ENCODE measurements around the gene CALB2.

CALB2 gene

DNA sequence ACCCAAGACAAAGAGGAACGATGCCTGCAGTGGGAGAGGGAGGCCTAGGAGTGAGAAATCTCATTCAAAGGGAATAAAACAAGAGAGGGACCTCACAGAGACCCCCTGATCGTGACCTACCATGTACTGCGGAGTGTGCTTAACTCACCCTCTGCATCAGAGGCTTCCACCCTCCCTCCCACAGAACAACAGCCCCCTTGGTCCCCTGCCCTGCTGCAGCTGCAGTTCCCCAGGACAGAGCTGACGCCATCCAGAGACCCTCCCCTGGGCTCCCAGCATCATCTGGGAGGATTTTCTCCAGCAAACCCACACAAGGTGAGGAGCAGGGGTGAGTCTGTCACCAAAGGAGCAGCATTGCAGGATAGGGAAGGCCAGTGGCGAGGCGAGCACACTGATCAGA, 43.5 kb downstream of the CALB2 start:
- DNase-seq (ENCODE audit: insufficient read length) (no peak), FAIRE-seq (no peak)
- TF ChIP-seq POLR2A (IDR thresholded peaks at IDR 0.05; ENCODE audit: low read depth, low read length) (no peak), POLR2AphosphoS5 (IDR thresholded peaks at IDR 0.05; ENCODE audit: low read depth, low read length) (no peak), TAF1 (IDR thresholded peaks at IDR 0.05; ENCODE audit: borderline replicate concordance, low read depth, low read length) (no peak)

- FAIRE-seq: no peak
- no peak for TF ChIP-seq TAF1 (IDR thresholded peaks at IDR 0.05; ENCODE audit: borderline replicate concordance, low read depth, low read length)
- TF ChIP-seq POLR2A (IDR thresholded peaks at IDR 0.05; ENCODE audit: low read depth, low read length): no peak
- no peak for TF ChIP-seq POLR2AphosphoS5 (IDR thresholded peaks at IDR 0.05; ENCODE audit: low read depth, low read length)
- no peak for DNase-seq (ENCODE audit: insufficient read length)
Measured at GRCh38 chr16:71402674-71403073, 44.2 kb downstream of the CALB2 start.

GRCh38 chr16:71404364-71404763, 45.8 kb downstream of the CALB2 start:
- no peak for FAIRE-seq
- TF ChIP-seq POLR2AphosphoS5 (IDR thresholded peaks at IDR 0.05; ENCODE audit: low read depth, low read length) (no peak), TAF1 (IDR thresholded peaks at IDR 0.05; ENCODE audit: borderline replicate concordance, low read depth, low read length) (no peak), POLR2A (IDR thresholded peaks at IDR 0.05; ENCODE audit: low read depth, low read length) (no peak)
- DNase-seq (ENCODE audit: insufficient read length): no peak

DNA sequence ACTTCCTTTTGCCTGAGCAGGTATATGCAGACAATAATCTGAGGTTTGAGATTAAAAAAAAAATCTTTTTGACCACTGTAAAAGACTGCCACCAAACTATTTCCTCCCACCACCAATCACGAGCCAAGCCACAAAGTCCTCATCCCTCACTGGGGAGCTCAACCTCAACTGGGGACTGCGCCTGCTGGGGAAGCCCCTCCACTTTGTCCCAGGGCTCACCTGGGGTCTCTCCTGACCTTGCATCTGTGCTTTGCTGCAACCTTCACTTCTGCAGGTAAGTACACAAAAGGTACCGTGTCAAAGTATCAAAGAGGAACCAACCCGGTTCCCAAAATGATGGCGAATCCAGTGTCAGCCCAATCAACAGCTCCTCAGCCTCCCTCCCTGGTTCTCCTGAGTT, 47.8 kb downstream of the CALB2 start:
- FAIRE-seq (no peak), DNase-seq (ENCODE audit: insufficient read length) (no peak)
- TF ChIP-seq TAF1 (IDR thresholded peaks at IDR 0.05; ENCODE audit: borderline replicate concordance, low read depth, low read length) (no peak), POLR2A (IDR thresholded peaks at IDR 0.05; ENCODE audit: low read depth, low read length) (no peak), POLR2AphosphoS5 (IDR thresholded peaks at IDR 0.05; ENCODE audit: low read depth, low read length) (no peak)

DNA sequence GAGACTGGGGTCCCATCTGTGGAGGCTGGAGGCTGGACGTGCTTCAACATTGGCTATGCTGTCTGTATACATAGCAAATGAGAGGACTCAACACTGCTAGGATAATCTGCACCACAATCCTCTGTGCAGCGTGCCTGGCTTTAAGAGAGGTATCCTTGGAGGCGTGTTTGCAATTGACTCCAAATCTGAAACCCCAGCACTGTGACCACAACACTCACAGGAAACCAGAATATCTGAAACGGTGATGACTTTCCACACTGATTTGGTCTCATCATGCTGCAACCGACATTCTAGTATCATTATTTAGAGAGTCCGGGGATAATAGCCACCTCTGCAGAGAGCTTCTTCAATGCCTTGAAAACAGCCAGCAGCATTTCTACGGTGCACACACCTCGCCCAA, 48.2 kb downstream of the CALB2 start:
- no peak for DNase-seq (ENCODE audit: insufficient read length)
- no peak for TF ChIP-seq POLR2AphosphoS5 (IDR thresholded peaks at IDR 0.05; ENCODE audit: low read depth, low read length)
- TF ChIP-seq TAF1 (IDR thresholded peaks at IDR 0.05; ENCODE audit: borderline replicate concordance, low read depth, low read length): no peak
- no peak for TF ChIP-seq POLR2A (IDR thresholded peaks at IDR 0.05; ENCODE audit: low read depth, low read length)
- FAIRE-seq: no peak

DNA sequence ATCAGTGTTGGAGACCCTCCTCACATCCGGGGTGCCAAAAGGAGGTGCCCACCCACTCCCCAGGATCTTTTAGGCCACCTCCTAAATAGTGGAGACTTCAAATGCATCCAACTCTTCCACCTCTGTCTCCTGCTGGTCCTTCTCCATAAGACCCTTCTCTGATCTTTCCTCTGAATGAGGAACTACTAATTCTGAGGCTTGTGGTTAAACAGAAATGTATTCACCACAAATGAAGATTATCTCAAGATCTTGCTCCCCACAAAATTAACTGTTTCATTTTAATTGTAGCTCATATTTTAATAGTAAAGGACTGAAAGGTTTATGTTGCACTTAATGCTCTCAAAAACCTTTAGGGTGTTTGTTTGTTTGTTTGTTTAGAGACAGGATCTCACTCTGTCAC, 49.2 kb downstream of the CALB2 start:
- FAIRE-seq: no peak
- no peak for TF ChIP-seq POLR2A (IDR thresholded peaks at IDR 0.05; ENCODE audit: low read depth, low read length)
- TF ChIP-seq POLR2AphosphoS5 (IDR thresholded peaks at IDR 0.05; ENCODE audit: low read depth, low read length): no peak
- no peak for TF ChIP-seq TAF1 (IDR thresholded peaks at IDR 0.05; ENCODE audit: borderline replicate concordance, low read depth, low read length)
- no peak for DNase-seq (ENCODE audit: insufficient read length)

DNA sequence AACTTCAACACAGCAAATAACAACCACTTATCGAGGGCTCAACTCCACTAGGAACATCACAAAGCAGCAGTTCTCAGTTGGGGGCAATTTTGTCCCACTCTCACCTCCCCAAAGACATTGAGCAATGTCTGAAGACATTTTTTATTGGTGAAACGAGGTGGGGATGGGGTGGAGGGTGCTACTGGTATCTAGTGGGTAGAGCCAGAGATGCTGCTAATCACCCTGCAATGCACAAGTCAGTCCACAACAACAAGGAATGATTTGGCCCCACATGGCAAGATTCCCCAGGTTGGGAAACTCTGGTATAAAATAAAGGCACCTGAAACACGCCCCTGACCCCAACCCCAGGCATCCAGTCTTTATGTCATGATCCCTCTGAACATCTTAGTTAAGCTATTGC, 50.0 kb downstream of the CALB2 start:
- FAIRE-seq (no peak), DNase-seq (ENCODE audit: insufficient read length) (no peak)
- TF ChIP-seq TAF1 (IDR thresholded peaks at IDR 0.05; ENCODE audit: borderline replicate concordance, low read depth, low read length) (no peak), POLR2A (IDR thresholded peaks at IDR 0.05; ENCODE audit: low read depth, low read length) (no peak), POLR2AphosphoS5 (IDR thresholded peaks at IDR 0.05; ENCODE audit: low read depth, low read length) (no peak)

- TF ChIP-seq POLR2A (IDR thresholded peaks at IDR 0.05; ENCODE audit: low read depth, low read length) (no peak), TAF1 (IDR thresholded peaks at IDR 0.05; ENCODE audit: borderline replicate concordance, low read depth, low read length) (no peak), POLR2AphosphoS5 (IDR thresholded peaks at IDR 0.05; ENCODE audit: low read depth, low read length) (no peak)
- DNase-seq (ENCODE audit: insufficient read length) (no peak), FAIRE-seq (no peak)
Measured at GRCh38 chr16:71409011-71409775, 50.7 kb downstream of the CALB2 start.

DNA sequence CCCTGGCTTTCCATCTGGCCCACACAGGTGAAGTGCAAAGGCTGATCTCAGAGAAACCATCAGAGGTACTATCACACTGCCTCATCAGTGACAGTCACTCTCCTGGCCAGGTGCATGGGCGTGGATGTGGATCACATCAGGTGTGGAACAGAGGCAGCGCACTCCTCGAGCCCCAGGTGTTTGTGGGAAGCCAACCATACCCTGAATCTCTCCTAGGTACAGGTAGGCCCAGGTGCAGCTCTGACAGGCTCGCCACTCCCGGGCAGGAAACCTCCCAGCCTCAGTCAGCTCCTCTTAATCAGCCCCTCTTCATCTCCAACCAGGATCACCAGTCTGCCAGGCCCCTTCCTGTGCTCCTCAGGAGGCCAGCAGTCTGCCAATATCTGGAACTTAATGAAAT, 51.6 kb downstream of the CALB2 start:
- DNase-seq (ENCODE audit: insufficient read length) (no peak), FAIRE-seq (no peak)

DNA sequence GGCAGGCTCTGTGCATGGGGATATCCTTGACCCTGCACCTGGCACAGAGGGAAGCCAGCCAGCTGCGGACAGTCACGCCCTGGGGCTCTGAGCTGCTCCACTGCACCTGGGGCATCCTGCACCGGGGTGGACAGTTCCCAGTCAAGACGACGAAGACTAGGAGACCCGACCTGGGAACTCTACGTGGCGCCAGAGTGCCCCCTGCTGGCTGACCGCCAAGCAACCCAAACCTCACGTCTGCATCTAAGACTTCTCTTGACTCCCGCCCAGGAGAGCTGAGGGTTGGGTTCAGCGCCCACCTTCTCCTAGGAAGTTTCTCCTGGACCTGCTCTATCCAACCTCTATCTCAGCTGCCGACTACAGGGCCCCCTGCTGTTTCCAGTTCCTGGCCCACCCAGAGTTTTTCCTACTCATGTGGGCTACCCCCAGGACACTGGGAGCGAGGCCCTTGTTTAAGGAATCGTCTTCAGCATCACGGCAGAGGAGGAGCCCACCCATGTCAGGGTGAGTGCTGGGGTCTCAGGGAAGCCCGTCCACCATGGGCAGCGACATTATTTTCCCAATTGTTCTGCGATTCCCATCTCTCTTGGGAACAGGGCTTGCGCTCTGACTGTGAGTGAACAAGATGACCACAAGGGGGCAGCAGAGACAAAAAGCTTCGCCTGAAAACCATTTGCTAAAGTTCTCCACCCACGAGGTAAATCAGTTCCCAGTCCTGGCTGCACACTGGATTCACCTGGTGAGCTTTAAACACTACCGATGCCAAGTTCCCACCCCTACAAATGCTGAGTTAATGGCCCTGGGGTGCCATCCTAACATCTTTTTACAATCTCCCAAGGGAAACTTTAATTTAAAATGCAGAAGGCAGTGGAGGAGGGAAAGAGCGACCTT, 54.0 kb downstream of the CALB2 start:
- peak; percentile 54 for DNase-seq (ENCODE audit: insufficient read length)
- no peak for TF ChIP-seq POLR2AphosphoS5 (IDR thresholded peaks at IDR 0.05; ENCODE audit: low read depth, low read length)
- TF ChIP-seq POLR2A (IDR thresholded peaks at IDR 0.05; ENCODE audit: low read depth, low read length): no peak
- TF ChIP-seq TAF1 (IDR thresholded peaks at IDR 0.05; ENCODE audit: borderline replicate concordance, low read depth, low read length): no peak
- peak; percentile 72 for FAIRE-seq

More for the DNA sequence above, 51.6 kb downstream of the CALB2 start:
- TF ChIP-seq POLR2A (IDR thresholded peaks at IDR 0.05; ENCODE audit: low read depth, low read length) (no peak), POLR2AphosphoS5 (IDR thresholded peaks at IDR 0.05; ENCODE audit: low read depth, low read length) (no peak), TAF1 (IDR thresholded peaks at IDR 0.05; ENCODE audit: borderline replicate concordance, low read depth, low read length) (no peak)

GRCh38 chr16:71413341-71413740, 54.8 kb downstream of the CALB2 start:
- TF ChIP-seq POLR2A (IDR thresholded peaks at IDR 0.05; ENCODE audit: low read depth, low read length): no peak
- no peak for TF ChIP-seq TAF1 (IDR thresholded peaks at IDR 0.05; ENCODE audit: borderline replicate concordance, low read depth, low read length)
- no peak for TF ChIP-seq POLR2AphosphoS5 (IDR thresholded peaks at IDR 0.05; ENCODE audit: low read depth, low read length)
- no peak for FAIRE-seq
- no peak for DNase-seq (ENCODE audit: insufficient read length)

Measured in GM12892 (cell line).